Colonic mucosa (tissue), 4 donors: Measurements from ENCODE around the gene CAMTA1. TPM values are rescaled to one million over a fixed set of nuclear protein-coding genes. Genes with fewer than 3 reads are reported as not detected.

Experiments used
- DNase-seq: peaks from one replicate; pipeline ENCODE4 v3.0.0-alpha.2; 2020
- H3K27ac ChIP-seq: fragments of 200-600 bp; one replicate; pipeline ENCODE4 v1.8.0; 2021
- H3K27me3 ChIP-seq: fragments of 200-600 bp; one replicate; pipeline ENCODE4 v1.8.0; 2021
- H3K36me3 ChIP-seq: fragments of 200-600 bp; one replicate; pipeline ENCODE4 v1.8.0; 2021
- H3K4me1 ChIP-seq: fragments of 200-600 bp; one replicate; pipeline ENCODE4 v1.8.0; 2021; ENCODE audit warnings: mild to moderate bottlenecking
- H3K4me3 ChIP-seq: fragments of 200-600 bp; one replicate; pipeline ENCODE4 v1.8.0; 2021
- H3K9ac ChIP-seq, 2 donors: one replicate each; pipeline ENCODE4 v1.7.0; 2013; ENCODE audit warnings: control low read depth in 2 of 2, low read depth in 2 of 2, low read length in 2 of 2
- H3K9me3 ChIP-seq: fragments of 200-600 bp; one replicate; pipeline ENCODE4 v1.8.0; 2021
- CTCF ChIP-seq: fragments of 200-600 bp; IDR thresholded peaks from one replicate; pipeline ENCODE4 v1.8.0; 2022; ENCODE audit warnings: antibody characterized with exemption, mild to moderate bottlenecking
- intact Hi-C: fragments of 100-400 bp; cut with DNase I; formaldehyde crosslinking; loops from one replicate; pipeline ENCODE4 v1.14.1; 2022
- total RNA-seq, 2 donors: library from RNA; stranded (reverse); fragmentation: NEBNext Ultra II Directional in 1 of 2; extraction: Animal tissue kit (Norgen Biotek cat#: 25700) in 1 of 2; gene quantifications; one replicate each; pipeline ENCODE4 v1.2.1, GENCODE V29; 2021
- donor health status: healthy.
- donor health status: DM: no; HTN: no; CAD: no.
- donor health status: DM: no; HTN: no; CAD: no.

Gene CAMTA1
- total RNA-seq, 2 donors from 2014 or later = 76.8 to 92.8 TPM

GRCh38 chr1:7539769-7540175 lies 754.5 kb downstream of the CAMTA1 start:
- Histone ChIP-seq H3K36me3 (no peaks in the 10 kb centered on the region), H3K4me3 (no peak overlapping the region), H3K27ac (no peak overlapping the region), H3K9me3 (no peaks in the 10 kb centered on the region), H3K27me3 (no peaks in the 10 kb centered on the region), H3K9ac (no peak overlapping the region), H3K4me1 (no peaks in the 10 kb centered on the region)
- intact Hi-C loops = loop anchor here (10.0 kb wide), 1 partner anchor 315 kb away; no protein-coding TSS in a partner anchor
- TF ChIP-seq CTCF = peak; percentile 25
- DNase-seq = peak; percentile 58

DNA sequence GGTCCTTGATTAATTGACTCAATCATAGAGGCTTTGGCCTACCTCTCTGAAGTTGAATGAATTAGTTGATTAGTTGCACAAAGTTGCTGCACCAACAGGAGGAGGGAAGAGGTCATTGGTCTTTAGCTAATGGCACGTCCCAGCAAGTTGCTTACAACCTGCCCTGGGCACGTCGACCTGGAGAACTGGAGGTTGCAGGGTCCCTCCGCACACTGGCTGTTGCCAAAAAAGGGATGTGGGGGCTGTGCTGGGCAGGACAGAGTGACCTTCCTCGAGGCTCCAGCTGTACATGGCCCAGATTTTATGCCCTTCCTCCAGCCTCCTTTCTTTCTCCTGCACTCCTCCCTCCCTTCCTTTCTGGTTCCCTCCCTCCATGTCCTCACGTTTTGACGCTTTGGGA lies 755.6 kb downstream of the CAMTA1 start:
- H3K4me3 ChIP-seq = no peak overlapping the region
- H3K9me3 ChIP-seq = no peaks in the 10 kb centered on the region
- H3K9ac ChIP-seq = no peak overlapping the region
- no peaks in the 10 kb centered on the region for H3K27me3 ChIP-seq
- TF ChIP-seq CTCF = no peak
- no peaks in the 10 kb centered on the region for H3K4me1 ChIP-seq
- intact Hi-C loops = no loop called here
- no peak for DNase-seq
- H3K27ac ChIP-seq = no peak overlapping the region
- no peaks in the 10 kb centered on the region for H3K36me3 ChIP-seq

DNA sequence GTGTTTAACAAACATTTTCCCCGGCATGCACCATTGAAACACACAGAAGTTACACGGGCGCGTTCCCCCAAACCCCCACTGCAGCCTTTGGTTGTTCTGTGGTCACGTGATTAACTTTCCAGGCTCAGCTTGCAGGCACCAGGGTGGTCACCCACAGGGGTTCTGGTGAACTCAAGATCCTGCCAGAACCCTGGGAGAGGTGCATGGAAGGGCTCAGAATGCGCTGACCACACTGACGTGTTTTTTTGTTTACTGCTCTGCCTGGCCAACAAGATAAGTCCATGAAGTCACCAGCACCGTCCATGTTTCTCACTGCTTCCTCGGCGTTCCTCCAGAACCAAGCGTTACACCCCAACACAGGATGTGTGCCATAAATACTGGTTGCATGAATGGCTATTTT lies 756.4 kb downstream of the CAMTA1 start:
- intact Hi-C loops = no loop called here
- Histone ChIP-seq H3K4me3 (no peak overlapping the region), H3K27me3 (no peaks in the 10 kb centered on the region), H3K4me1 (no peaks in the 10 kb centered on the region), H3K27ac (no peak overlapping the region), H3K9ac (no peak overlapping the region), H3K9me3 (no peaks in the 10 kb centered on the region), H3K36me3 (no peaks in the 10 kb centered on the region)
- no peak for TF ChIP-seq CTCF
- DNase-seq = no peak

DNA sequence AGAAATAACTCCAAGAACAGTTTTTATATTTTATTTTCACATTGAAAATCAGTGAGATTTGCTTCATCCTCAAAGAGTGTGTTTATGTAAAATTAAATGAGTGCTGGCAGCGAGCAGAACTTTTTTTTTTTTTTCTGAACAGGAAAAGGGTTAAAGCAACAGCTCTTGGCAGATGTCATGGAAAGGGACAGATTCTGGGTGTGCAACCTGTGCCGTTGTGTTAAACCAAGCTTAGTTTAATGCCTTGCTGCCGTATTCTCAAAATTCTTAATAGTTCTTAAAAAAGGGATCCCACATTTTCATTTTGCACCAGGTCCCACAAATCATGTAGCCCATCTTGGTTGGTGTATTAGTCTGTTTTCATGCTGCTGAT lies 758.5 kb downstream of the CAMTA1 start:
- Histone ChIP-seq H3K36me3 (no peaks in the 10 kb centered on the region), H3K27me3 (no peaks in the 10 kb centered on the region), H3K9ac (no peak overlapping the region), H3K9me3 (no peaks in the 10 kb centered on the region), H3K4me1 (no peaks in the 10 kb centered on the region), H3K27ac (no peak overlapping the region), H3K4me3 (no peak overlapping the region)
- intact Hi-C loops = no loop called here
- DNase-seq = no peak
- TF ChIP-seq CTCF = no peak

GRCh38 chr1:7549277-7550161 lies 764.3 kb downstream of the CAMTA1 start:
- Histone ChIP-seq H3K4me1 (no peaks in the 10 kb centered on the region), H3K27ac (no peak overlapping the region), H3K9ac (peak overlapping the region in 1 of 2 donors; percentile 12), H3K36me3 (no peaks in the 10 kb centered on the region), H3K4me3 (no peak overlapping the region), H3K9me3 (no peaks in the 10 kb centered on the region), H3K27me3 (no peaks in the 10 kb centered on the region)
- DNase-seq = no peak
- TF ChIP-seq CTCF = no peak
- intact Hi-C loops = no loop called here
